ENCODE results near the gene ASB6.

DNA sequence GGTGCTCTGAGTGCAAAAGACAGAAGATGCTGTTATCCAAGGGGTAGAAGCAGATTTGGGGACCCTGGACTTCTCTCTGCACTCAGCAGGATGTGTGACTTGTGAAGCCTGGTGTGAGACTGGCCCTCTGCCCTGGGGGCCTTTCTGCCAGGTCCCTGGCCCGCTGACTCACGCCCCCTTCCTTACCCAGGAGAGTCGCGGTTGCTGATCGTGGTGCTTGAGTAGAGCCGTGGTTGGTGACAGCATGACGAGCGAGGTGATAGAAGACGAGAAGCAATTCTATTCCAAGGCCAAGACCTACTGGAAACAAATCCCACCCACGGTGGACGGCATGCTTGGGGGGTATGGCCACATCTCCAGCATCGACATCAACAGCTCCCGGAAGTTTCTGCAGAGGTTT, 9.5 kb downstream of the ASB6 start:
- TF ChIP-seq, protein P1, sequence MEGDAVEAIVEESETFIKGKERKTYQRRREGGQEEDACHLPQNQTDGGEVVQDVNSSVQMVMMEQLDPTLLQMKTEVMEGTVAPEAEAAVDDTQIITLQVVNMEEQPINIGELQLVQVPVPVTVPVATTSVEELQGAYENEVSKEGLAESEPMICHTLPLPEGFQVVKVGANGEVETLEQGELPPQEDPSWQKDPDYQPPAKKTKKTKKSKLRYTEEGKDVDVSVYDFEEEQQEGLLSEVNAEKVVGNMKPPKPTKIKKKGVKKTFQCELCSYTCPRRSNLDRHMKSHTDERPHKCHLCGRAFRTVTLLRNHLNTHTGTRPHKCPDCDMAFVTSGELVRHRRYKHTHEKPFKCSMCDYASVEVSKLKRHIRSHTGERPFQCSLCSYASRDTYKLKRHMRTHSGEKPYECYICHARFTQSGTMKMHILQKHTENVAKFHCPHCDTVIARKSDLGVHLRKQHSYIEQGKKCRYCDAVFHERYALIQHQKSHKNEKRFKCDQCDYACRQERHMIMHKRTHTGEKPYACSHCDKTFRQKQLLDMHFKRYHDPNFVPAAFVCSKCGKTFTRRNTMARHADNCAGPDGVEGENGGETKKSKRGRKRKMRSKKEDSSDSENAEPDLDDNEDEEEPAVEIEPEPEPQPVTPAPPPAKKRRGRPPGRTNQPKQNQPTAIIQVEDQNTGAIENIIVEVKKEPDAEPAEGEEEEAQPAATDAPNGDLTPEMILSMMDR (conservative IDR thresholded peaks at IDR 0.05; ENCODE audit: low read length): no peak
- no peak for TF ChIP-seq EZH2phosphoT487 (IDR thresholded peaks at IDR 0.05; ENCODE audit: borderline replicate concordance, low read depth, low read length)
